MM.1S (cell line): ENCODE data around the gene CFAP119.

Experiments
- EZH2 ChIP-seq: fragments of 300-600 bp; sonication (generic); optimal IDR thresholded peaks from 2 replicates; pipeline ENCODE3; 2017; ENCODE audit warnings: low read depth, mild to moderate bottlenecking, antibody characterized with exemption, low read length, mixed read lengths
- TF ChIP-seq, protein P1 (sequence below): fragments of 300-600 bp; sonication (generic); IDR thresholded peaks from 2 replicates; pipeline ENCODE4 v1.5.1; 2016; ENCODE audit warnings: antibody characterized with exemption, low read length, mixed read lengths

DNA sequence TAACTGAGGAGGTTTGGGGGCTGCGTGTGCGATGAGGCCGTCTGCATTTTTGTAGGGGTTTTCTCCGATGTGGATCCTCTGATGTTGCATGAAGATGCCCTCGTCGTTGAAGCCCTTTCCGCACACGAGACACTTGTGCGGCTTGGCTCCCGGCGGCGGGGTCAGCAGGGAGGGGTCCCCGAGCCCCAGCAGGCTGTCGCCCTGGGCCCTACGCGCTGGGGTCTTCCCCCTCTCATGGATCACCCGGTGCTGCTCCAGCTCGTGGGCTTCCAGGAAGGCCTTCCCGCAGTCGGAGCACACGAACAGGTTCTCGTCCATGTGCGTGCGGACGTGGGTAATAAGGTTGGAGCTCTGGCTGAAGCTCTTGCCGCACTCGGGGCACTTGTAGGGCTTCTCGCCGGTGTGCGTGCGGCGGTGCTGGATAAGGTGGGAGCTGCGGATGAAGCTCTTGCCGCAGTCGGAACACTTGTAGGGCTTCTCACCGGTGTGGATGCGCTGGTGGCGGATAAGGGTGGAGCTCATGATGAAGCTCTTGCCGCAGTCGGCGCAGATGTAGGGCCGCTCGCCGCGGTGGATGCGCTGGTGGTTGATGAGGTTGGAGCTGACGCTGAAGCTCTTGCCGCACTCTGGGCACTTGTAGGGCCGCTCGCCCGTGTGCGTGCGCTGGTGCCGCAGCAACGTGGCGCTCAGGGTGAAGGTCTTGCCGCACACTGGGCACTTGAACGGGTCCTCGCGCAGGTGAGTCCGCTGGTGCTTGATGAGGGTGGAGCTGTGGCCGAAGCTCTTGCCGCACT, 20.8 kb upstream of the CFAP119 start:
- TF ChIP-seq, protein P1, sequence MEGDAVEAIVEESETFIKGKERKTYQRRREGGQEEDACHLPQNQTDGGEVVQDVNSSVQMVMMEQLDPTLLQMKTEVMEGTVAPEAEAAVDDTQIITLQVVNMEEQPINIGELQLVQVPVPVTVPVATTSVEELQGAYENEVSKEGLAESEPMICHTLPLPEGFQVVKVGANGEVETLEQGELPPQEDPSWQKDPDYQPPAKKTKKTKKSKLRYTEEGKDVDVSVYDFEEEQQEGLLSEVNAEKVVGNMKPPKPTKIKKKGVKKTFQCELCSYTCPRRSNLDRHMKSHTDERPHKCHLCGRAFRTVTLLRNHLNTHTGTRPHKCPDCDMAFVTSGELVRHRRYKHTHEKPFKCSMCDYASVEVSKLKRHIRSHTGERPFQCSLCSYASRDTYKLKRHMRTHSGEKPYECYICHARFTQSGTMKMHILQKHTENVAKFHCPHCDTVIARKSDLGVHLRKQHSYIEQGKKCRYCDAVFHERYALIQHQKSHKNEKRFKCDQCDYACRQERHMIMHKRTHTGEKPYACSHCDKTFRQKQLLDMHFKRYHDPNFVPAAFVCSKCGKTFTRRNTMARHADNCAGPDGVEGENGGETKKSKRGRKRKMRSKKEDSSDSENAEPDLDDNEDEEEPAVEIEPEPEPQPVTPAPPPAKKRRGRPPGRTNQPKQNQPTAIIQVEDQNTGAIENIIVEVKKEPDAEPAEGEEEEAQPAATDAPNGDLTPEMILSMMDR = no peak
- TF ChIP-seq EZH2 = no peak
